GM19035 (cell line): ENCODE measurements around the gene ZNF177.

Source experiments
- ATAC-seq: cut with Tn5 transposase; IDR thresholded peaks from one replicate; pipeline ENCODE4 v1.9.1; 2021; ENCODE audit not compliant: unreplicated experiment

The ZNF177 gene

GRCh38 chr19:9427941-9428340 is 65.1 kb downstream of the ZNF177 start:
- no peak for ATAC-seq

DNA sequence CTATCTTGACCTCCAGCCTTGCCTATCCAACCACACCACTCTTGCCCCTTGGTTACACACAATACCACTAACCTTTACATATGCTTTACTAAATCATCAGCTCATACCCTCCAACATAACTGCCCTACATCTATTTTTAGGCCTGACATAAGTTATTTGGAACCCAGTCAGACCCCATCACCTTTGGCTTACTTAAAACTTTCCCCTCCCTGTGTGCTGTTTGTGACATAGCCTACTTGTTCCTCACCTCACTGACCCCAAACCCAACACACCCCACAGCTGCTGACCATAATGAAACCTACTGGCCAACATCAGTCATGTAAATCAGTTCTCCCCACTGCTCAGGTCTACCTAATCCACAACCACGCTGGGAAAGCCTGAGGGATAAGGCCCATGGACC is 67.6 kb downstream of the ZNF177 start:
- no peak for ATAC-seq

GRCh38 chr19:9431475-9431874 is 68.7 kb downstream of the ZNF177 start:
- ATAC-seq: no peak
